Natural killer cell (primary cell): ENCODE measurements around the gene VMP1. TPM values are rescaled to one million over a fixed set of nuclear protein-coding genes. Genes with fewer than 3 reads are reported as not detected.
A peak's percentile ranks its signal among the peaks of the same experiment; 100 is the strongest.
"Not testable (repeated sequence)": the region's sequence is repeated elsewhere in the genome, so short reads cannot be mapped to it uniquely, and the experiment has no call there.

Source experiments
- ATAC-seq, 3 donors: fragments of 150-1000 bp in 2 of 3; fragments of 200-7000 bp in 1 of 3; cut with Tn5 transposase; 1 replicate in 1 of 3; 2 replicates in 2 of 3; pipeline ENCODE4 v1.10.0; 2021; ENCODE audit warnings: mild to moderate bottlenecking in 2 of 3, moderate library complexity in 2 of 3
- DNase-seq, 2 donors: peaks; one replicate each; pipeline versions ENCODE4 v3.0.0 to v3.0.0-alpha.2; 2013 to 2021; ENCODE audit warnings: mixed read lengths in 1 of 2
- H3K27ac ChIP-seq: one replicate; pipeline ENCODE4 v1.5.1; 2013; ENCODE audit warnings: mild to moderate bottlenecking, low read length
- H3K27me3 ChIP-seq: one replicate; pipeline ENCODE4 v1.6.1; 2013; ENCODE audit warnings: low read length; ENCODE audit not compliant: control insufficient read depth, insufficient read depth
- H3K36me3 ChIP-seq: one replicate; pipeline ENCODE4 v1.6.1; 2013; ENCODE audit warnings: low read length; ENCODE audit not compliant: control insufficient read depth, insufficient read depth
- H3K4me1 ChIP-seq: one replicate; pipeline ENCODE4 v1.6.1; 2013; ENCODE audit warnings: low read length; ENCODE audit not compliant: control insufficient read depth, insufficient read depth
- H3K4me3 ChIP-seq: one replicate; pipeline ENCODE4 v1.5.1; 2013; ENCODE audit warnings: low read length
- H3K9me3 ChIP-seq: one replicate; pipeline ENCODE4 v1.6.1; 2013; ENCODE audit warnings: low read length; ENCODE audit not compliant: control insufficient read depth, insufficient read depth
- H3K27ac Mint-ChIP-seq, 2 donors: one replicate each; pipeline ENCODE4 v1.8.0; 2022; ENCODE audit warnings: mild to moderate bottlenecking in 2 of 2, mixed read lengths in 2 of 2, moderate library complexity in 1 of 2
- H3K27me3 Mint-ChIP-seq, 2 donors: one replicate each; pipeline ENCODE4 v1.8.0; 2022; ENCODE audit warnings: low read depth in 2 of 2, mixed read lengths in 2 of 2
- H3K36me3 Mint-ChIP-seq: one replicate; pipeline ENCODE4 v1.8.0; 2022; ENCODE audit warnings: mixed read lengths
- H3K4me1 Mint-ChIP-seq, 2 donors: one replicate each; pipeline ENCODE4 v1.8.0; 2022; ENCODE audit warnings: mixed read lengths in 2 of 2
- H3K4me3 Mint-ChIP-seq: one replicate; pipeline ENCODE4 v1.8.0; 2022; ENCODE audit warnings: mild to moderate bottlenecking, moderate library complexity, mixed read lengths
- H3K9me3 Mint-ChIP-seq, 2 donors: one replicate each; pipeline ENCODE4 v1.8.0; 2022; ENCODE audit warnings: mixed read lengths in 2 of 2
- CTCF ChIP-seq: fragments of 200-600 bp; IDR thresholded peaks from one replicate; pipeline ENCODE4 v1.8.0; 2022; ENCODE audit warnings: antibody characterized with exemption
- WGBS: methylation state at CpG from one replicate; pipeline ENCODE4 v1.1.7; 2013; ENCODE audit warnings: missing lambda C conversion rate; ENCODE audit not compliant: insufficient coverage; 5-methylcytosine and 5-hydroxymethylcytosine counted together
- intact Hi-C: fragments of 100-400 bp; cut with micrococcal nuclease; formaldehyde crosslinking; loops from one replicate; pipeline ENCODE4 v1.14.2; 2022
- total RNA-seq, 4 donors: library from RNA; stranded (reverse); fragments of 120-200 nt in 1 of 4; gene quantifications; one replicate each; pipeline versions ENCODE4 v1.2.3 to v1.2.4, GENCODE V29; 2013 to 2022

VMP1 gene
- total RNA-seq, 3 donors from 2014 or later (not counting 1 experiment from before 2014, with no cell fraction given) = 136 to 175 (median 162) TPM

GRCh38 chr17:59757043-59757442 is 49.6 kb downstream of the VMP1 start:
- peaks cover 3% of the 10 kb centered on the region for H3K36me3 ChIP-seq
- no peak overlapping the region for H3K4me3 ChIP-seq
- no peak overlapping the region for H3K27ac ChIP-seq
- no peaks in the 10 kb centered on the region for H3K4me1 ChIP-seq
- Mint-ChIP-seq H3K4me1 (peaks cover 0 to 9% of the 10 kb centered on the region in 2 donors), H3K9me3 (peaks cover 0 to 2% of the 10 kb centered on the region in 2 donors), H3K4me3 (no peak overlapping the region), H3K27ac (peak overlapping the region in 1 of 2 donors; percentile 36), H3K36me3 (peaks cover 8% of the 10 kb centered on the region), H3K27me3 (no peaks in the 10 kb centered on the region)
- TF ChIP-seq CTCF = no peak
- no peak for ATAC-seq
- H3K9me3 ChIP-seq = peaks cover 5% of the 10 kb centered on the region
- intact Hi-C loops = no loop called here
- no peaks in the 10 kb centered on the region for H3K27me3 ChIP-seq
- no peak for DNase-seq

GRCh38 chr17:59757470-59757869 is 50.0 kb downstream of the VMP1 start:
- 80% methylated on average over 1 of the region's 1 CpG for WGBS
- H3K4me1 Mint-ChIP-seq = peaks cover 0 to 9% of the 10 kb centered on the region in 2 donors
- Histone ChIP-seq H3K9me3 (peaks cover 5% of the 10 kb centered on the region), H3K27ac (no peak overlapping the region), H3K36me3 (peaks cover 3% of the 10 kb centered on the region), H3K27me3 (no peaks in the 10 kb centered on the region), H3K4me1 (no peaks in the 10 kb centered on the region), H3K4me3 (no peak overlapping the region)
- ATAC-seq = no peak
- no peak overlapping the region for H3K27ac Mint-ChIP-seq
- no peak for TF ChIP-seq CTCF
- peaks cover 0 to 2% of the 10 kb centered on the region in 2 donors for H3K9me3 Mint-ChIP-seq
- H3K27me3 Mint-ChIP-seq = no peaks in the 10 kb centered on the region
- peaks cover 8% of the 10 kb centered on the region for H3K36me3 Mint-ChIP-seq
- no peak for DNase-seq
- no peak overlapping the region for H3K4me3 Mint-ChIP-seq
- intact Hi-C loops = no loop called here

- peaks cover 3% of the 10 kb centered on the region for H3K36me3 ChIP-seq
These were observed 50.5 kb downstream of the VMP1 start for GRCh38 chr17:59757881-59758385.

GRCh38 chr17:59758998-59759651 is 51.7 kb downstream of the VMP1 start:
- H3K4me1 ChIP-seq, H3K4me1 Mint-ChIP-seq, H3K36me3 ChIP-seq, H3K27ac ChIP-seq, DNase-seq, H3K4me3 Mint-ChIP-seq, H3K36me3 Mint-ChIP-seq, H3K9me3 ChIP-seq, H3K4me3 ChIP-seq, intact Hi-C loops, H3K27me3 ChIP-seq, H3K27ac Mint-ChIP-seq, H3K9me3 Mint-ChIP-seq, H3K27me3 Mint-ChIP-seq, ATAC-seq: not testable (repeated sequence)
- 98% methylated on average over 4 of the region's 4 CpGs for WGBS

More at GRCh38 chr17:59757881-59758385, 50.5 kb downstream of the VMP1 start:
- H3K9me3 Mint-ChIP-seq = peaks cover 0 to 2% of the 10 kb centered on the region in 2 donors
- ATAC-seq (no peak), DNase-seq (no peak)
- Histone ChIP-seq H3K27me3 (no peaks in the 10 kb centered on the region), H3K4me1 (no peaks in the 10 kb centered on the region), H3K27ac (no peak overlapping the region), H3K4me3 (no peak overlapping the region), H3K9me3 (peaks cover 5% of the 10 kb centered on the region)
- peaks cover 0 to 9% of the 10 kb centered on the region in 2 donors for H3K4me1 Mint-ChIP-seq
- intact Hi-C loops = no loop called here
- no peak overlapping the region for H3K27ac Mint-ChIP-seq
- no peak overlapping the region for H3K4me3 Mint-ChIP-seq
- peaks cover 8% of the 10 kb centered on the region for H3K36me3 Mint-ChIP-seq
- no peak for TF ChIP-seq CTCF
- 100% methylated on average over 1 of the region's 2 CpGs for WGBS
- no peaks in the 10 kb centered on the region for H3K27me3 Mint-ChIP-seq
